NCI-H1417 treated with DMSO at 0.1 percent for 48 hours (cell line): ENCODE results near the gene TGFB1I1.
"Not testable (repeated sequence)": the region's sequence is repeated elsewhere in the genome, so short reads cannot be mapped to it uniquely, and the experiment has no call there.

ENCODE experiments used
- DNase-seq: peaks from one replicate; lab custom pipeline; 2025; lab: John Stamatoyannopoulos, UW

TGFB1I1 gene

DNA sequence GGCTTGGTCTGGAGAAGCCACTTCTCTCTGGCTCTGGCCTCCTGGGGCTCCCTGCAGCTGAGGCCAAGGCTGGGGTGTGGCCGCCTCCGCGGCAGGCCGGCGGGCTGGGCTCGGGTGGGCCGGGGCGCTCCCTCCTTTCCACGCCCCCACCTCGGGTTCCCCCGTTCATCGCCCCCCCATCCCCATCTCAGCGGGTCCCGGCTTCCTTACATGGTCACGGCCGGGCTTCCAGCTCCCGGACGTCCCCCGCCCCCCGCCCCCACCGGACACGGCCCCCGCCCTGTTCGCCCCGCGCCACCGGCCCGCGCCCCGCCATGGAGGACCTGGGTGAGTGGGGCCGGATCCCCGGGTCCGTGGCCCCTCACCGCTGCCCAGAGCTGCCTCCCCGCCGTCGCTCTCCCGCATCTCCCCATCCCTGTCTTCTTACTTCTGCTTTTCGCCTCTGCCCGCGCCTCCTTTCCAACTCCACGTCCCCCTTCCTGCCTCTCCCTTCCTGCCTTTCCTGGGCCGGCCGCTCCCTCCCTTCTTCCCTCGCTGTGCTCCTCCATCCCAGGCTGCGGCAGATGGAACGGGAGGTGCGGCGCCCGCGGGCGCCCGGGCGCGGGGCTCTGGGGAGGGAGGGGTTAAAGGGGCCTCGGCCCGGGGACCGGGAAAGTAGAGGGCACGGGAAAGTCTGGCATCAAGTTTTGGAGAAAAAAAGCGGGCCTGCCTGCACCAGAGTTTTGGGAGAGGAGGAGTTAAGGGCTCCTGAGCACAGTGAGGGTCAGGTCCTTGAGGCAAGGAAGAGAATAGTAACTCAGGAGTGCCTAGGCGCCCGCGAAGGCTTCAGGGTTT lies at the start of gene TGFB1I1:
TGFB1I1 (plus strand) TSS at position 278 of the 834 bp plus-strand sequence; CDS start at position 315, 37 bp downstream.
- DNase-seq: no peak

DNA sequence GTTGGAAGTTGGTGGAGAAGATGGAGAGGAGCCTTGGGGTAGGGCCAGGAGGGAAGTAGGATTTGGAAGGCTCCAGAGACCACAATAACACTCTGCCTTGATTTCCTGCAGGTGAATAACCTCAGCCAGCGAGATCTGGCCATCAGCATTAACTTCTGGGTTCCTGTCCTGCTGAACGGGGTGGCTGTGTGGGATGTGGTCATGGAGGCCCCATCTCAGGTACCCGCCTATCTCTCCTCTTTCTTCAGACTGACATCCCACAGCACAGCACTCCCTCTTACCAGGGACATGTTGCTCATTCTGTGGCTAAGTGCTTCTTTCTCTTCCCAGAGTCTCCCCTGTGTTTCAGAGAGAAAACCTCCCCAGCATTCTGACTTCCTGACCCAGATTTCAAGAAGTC lies 48.7 kb upstream of the TGFB1I1 start:
- no peak for DNase-seq

DNA sequence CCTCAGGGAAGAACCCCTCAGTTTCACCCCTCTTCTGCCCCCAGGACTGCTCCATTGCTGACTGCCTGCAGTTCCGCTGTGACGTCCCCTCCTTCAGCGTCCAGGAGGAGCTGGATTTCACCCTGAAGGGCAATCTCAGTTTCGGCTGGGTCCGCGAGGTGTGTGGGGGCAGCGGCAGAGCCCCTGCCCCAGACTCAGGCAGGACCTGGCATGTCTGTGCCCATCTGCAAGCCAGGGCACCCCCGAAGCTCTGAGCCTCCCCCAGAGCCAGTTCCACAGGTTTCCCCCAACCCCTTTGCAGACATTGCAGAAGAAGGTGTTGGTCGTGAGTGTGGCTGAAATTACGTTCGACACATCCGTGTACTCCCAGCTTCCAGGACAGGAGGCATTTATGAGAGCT lies 48.2 kb upstream of the TGFB1I1 start:
- no peak for DNase-seq

GRCh38 chr16:31427441-31428278 lies 44.3 kb upstream of the TGFB1I1 start:
- DNase-seq: no peak

DNA sequence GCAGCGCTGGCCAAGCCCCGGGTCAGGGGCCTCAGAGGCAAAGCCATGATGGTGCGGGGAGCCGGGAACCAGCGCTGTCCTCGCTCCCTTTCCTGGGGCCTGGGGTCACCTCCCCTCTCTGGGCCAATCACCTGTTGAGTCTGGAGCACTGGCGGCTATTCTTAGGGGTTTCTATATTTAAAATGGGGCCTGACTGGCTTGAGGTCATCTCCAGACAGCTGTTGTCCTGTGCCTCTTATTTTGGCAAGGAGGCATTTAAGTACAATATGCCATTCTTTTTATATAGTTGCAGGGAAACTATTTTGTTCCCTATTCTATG lies 43.7 kb upstream of the TGFB1I1 start, which contains the start of gene COX6A2:
COX6A2 (minus strand) TSS at position 82 of the 319 bp plus-strand sequence; CDS start at position 47, 35 bp downstream.
- DNase-seq: no peak

GRCh38 chr16:31428638-31429247 lies 43.2 kb upstream of the TGFB1I1 start:
- no peak for DNase-seq

DNA sequence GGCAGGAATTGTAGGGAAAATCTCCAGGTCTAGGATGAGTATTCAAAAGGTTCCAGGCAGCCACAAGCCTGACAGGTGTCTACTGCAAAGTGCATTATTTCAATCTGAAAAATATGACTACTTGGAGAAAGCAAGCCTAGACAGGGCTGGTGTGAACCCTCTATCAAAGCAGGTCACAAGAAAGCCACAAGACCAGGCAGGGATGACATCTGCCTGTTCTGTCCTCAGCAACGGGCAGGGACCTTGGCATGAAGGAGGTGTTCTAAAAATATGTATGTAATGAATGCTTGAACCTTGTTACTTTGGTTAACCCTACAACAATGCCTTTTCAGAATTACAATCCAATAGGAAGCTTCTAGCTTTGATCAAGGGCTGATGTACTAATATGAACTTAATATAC lies 42.6 kb upstream of the TGFB1I1 start:
- DNase-seq: no peak

GRCh38 chr16:31429796-31430195 lies 42.2 kb upstream of the TGFB1I1 start:
- DNase-seq: no peak

GRCh38 chr16:31430380-31431052 lies 41.4 kb upstream of the TGFB1I1 start:
- no peak for DNase-seq

- DNase-seq: no peak
Measured at GRCh38 chr16:31435341-31436220, 36.4 kb upstream of the TGFB1I1 start.

GRCh38 chr16:31436221-31437045 lies 35.5 kb upstream of the TGFB1I1 start:
- DNase-seq: no peak

- no peak for DNase-seq
Measured at GRCh38 chr16:31438414-31438813, 33.5 kb upstream of the TGFB1I1 start.

DNA sequence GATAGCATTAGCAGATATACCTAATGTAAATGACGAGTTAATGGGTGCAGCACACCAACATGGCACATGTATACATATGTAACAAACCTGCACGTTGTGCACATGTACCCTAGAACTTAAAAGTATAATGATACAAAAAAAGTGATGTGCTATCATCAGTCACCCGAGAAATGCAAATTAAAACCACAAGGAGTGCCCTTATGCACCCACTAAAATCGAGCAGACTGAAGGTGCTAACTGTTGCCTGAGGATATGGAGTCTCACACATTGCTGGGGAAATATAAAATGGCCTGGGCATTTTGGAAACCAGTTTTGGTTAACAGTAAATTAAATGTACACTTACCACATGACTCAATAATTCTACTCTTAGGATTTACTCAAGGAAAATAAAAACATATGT lies 32.9 kb upstream of the TGFB1I1 start:
- not testable (repeated sequence) for DNase-seq

GRCh38 chr16:31439519-31439918 lies 32.4 kb upstream of the TGFB1I1 start:
- no peak for DNase-seq

DNA sequence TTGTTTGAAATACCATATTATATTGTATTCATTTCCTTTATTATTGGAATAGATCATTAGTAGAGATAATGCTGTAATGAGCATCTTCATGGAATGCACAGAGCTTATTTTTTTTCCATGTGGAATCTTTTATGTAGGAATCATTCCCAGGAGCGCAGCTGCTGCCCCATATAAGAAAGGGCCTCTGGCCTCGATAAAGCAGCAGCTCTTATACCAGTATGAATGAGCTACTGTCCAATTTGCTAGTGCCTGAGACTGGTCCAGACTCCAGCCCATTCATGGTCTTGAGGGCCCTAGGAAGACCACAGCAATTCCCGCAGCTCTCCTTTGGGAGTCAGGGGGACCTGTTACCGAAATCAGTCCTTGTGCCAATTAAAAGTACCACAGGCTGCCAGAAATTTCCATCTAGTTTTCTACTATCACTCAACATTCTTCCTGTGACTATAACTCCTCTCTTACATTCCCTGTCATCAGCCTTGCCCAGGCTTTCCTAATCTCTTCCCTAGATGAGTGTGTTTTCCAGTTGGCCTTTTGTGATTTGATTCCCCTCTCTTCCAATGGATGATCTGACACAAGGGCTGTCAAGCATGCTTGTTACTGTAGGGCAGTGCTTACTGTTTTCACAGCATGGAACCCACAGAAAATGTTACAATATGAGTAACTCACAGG lies 31.3 kb upstream of the TGFB1I1 start:
- DNase-seq: no peak

DNA sequence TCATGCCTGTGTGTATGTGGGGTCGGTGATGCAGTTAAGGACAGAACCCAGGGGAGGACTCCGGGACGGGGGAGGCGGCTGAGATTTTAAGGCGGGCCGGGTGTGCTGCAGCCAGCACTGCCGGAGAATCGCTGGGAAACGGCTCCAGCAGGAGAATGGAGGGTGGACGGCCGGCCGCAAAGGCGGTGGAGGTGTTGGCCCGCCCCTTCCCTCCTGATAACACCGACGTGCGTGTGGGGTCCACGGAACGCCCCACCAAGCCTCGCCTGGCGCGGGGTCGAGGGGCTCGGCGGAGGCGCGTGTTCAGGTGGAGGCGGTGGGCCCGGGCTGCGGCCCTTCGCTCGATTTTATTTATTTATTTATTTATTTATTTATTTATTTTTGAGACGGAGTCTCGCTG lies 30.0 kb upstream of the TGFB1I1 start:
- DNase-seq: no peak

- not testable (repeated sequence) for DNase-seq
Measured at GRCh38 chr16:31445931-31446330, 26.0 kb upstream of the TGFB1I1 start.

GRCh38 chr16:31451201-31451600 lies 20.8 kb upstream of the TGFB1I1 start:
- DNase-seq: no peak

- no peak for DNase-seq
Measured at GRCh38 chr16:31451681-31452351, 20.1 kb upstream of the TGFB1I1 start.
